Measurements from ENCODE around the gene PDGFC. TPM values are rescaled to one million over a fixed set of nuclear protein-coding genes. Genes with fewer than 3 reads are reported as not detected.

PDGFC gene
- total RNA-seq, 4 donors from 2014 or later, result 8.4 to 34.7 (median 21.9) TPM

DNA sequence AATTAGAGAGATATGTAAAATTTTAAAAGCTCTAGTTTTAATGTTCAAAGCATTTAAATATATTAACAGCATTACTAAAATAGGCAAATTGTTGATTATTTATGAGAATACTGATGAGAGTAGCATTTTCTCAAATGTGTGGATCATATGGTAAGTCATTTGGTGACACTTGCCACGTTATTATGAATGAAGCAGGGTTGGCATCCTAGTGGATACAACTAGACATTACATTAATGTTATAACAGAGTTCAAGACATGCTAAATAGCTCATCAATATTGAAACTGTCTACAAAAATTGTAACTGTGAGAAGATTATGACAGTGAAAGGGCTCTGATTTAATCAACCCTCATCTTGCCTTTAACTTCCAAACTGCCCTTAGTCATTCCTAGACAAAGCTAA, 171.1 kb downstream of the PDGFC start:
- H3K9me3 ChIP-seq, result no peaks in the 10 kb centered on the region
- DNase-seq (ENCODE audit: low spot score in 2 of 2), result no peak
- 74% methylated on average over 1 of the region's 1 CpG for WGBS, 2 donors
- H3K27me3 ChIP-seq, result no peaks in the 10 kb centered on the region
- H3K4me1 ChIP-seq, result no peaks in the 10 kb centered on the region
- H3K27ac ChIP-seq, result no peak overlapping the region
- no peak overlapping the region for H3K4me3 ChIP-seq
- TF ChIP-seq POLR2A (IDR thresholded peaks at IDR 0.05), result no peak
- TF ChIP-seq, protein P1, sequence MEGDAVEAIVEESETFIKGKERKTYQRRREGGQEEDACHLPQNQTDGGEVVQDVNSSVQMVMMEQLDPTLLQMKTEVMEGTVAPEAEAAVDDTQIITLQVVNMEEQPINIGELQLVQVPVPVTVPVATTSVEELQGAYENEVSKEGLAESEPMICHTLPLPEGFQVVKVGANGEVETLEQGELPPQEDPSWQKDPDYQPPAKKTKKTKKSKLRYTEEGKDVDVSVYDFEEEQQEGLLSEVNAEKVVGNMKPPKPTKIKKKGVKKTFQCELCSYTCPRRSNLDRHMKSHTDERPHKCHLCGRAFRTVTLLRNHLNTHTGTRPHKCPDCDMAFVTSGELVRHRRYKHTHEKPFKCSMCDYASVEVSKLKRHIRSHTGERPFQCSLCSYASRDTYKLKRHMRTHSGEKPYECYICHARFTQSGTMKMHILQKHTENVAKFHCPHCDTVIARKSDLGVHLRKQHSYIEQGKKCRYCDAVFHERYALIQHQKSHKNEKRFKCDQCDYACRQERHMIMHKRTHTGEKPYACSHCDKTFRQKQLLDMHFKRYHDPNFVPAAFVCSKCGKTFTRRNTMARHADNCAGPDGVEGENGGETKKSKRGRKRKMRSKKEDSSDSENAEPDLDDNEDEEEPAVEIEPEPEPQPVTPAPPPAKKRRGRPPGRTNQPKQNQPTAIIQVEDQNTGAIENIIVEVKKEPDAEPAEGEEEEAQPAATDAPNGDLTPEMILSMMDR (IDR thresholded peaks at IDR 0.05), result no peak
- TF ChIP-seq EP300 (IDR thresholded peaks at IDR 0.05), result no peak
- H3K36me3 ChIP-seq, result no peaks in the 10 kb centered on the region

GRCh38 chr4:156799121-156799589, 172.4 kb downstream of the PDGFC start:
- H3K27ac ChIP-seq, result no peak overlapping the region
- no peak overlapping the region for H3K4me3 ChIP-seq
- H3K9me3 ChIP-seq, result no peaks in the 10 kb centered on the region
- DNase-seq (ENCODE audit: low spot score in 2 of 2), result no peak
- H3K4me1 ChIP-seq, result no peaks in the 10 kb centered on the region
- 91 to 94% methylated on average over 1 of the region's 1 CpG for WGBS, 2 donors
- H3K36me3 ChIP-seq, result no peaks in the 10 kb centered on the region
- no peaks in the 10 kb centered on the region for H3K27me3 ChIP-seq
- TF ChIP-seq, protein P1 (IDR thresholded peaks at IDR 0.05), result no peak
- TF ChIP-seq POLR2A (IDR thresholded peaks at IDR 0.05) (no peak), EP300 (IDR thresholded peaks at IDR 0.05) (no peak)

DNA sequence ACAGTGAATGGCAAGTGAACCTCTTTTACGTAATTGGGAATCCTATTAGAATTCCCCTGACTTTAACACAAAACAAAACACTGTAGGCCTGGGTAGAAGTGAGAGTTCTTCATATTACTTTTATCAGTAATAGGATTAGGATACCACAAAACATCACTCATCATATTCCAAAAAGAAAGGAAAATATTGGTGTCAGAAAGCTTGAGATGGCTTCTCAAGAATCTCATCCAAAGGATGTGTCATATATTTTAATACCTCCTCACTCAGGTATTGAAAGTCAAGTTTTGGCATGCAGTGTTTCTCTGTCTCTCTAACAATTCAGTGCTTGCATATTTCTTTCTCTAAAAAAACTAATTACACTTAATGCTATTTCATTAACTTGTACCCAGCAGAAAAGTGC, 173.2 kb downstream of the PDGFC start:
- DNase-seq (ENCODE audit: low spot score in 2 of 2), result no peak
- Histone ChIP-seq H3K9me3 (no peaks in the 10 kb centered on the region), H3K4me3 (no peak overlapping the region), H3K4me1 (no peaks in the 10 kb centered on the region), H3K27me3 (no peaks in the 10 kb centered on the region), H3K36me3 (no peaks in the 10 kb centered on the region), H3K27ac (no peak overlapping the region)
- TF ChIP-seq EP300 (IDR thresholded peaks at IDR 0.05) (no peak), POLR2A (IDR thresholded peaks at IDR 0.05) (no peak)
- TF ChIP-seq, protein P1 (IDR thresholded peaks at IDR 0.05), result no peak
- 92 to 97% methylated on average over 1 of the region's 1 CpG for WGBS, 2 donors

GRCh38 chr4:156797206-156797605, 174.4 kb downstream of the PDGFC start:
- Histone ChIP-seq H3K36me3 (no peaks in the 10 kb centered on the region), H3K9me3 (no peaks in the 10 kb centered on the region), H3K4me1 (no peaks in the 10 kb centered on the region), H3K27me3 (no peaks in the 10 kb centered on the region), H3K27ac (no peak overlapping the region), H3K4me3 (no peak overlapping the region)
- TF ChIP-seq EP300 (IDR thresholded peaks at IDR 0.05), result no peak
- TF ChIP-seq, protein P1 (IDR thresholded peaks at IDR 0.05), result no peak
- no peak for TF ChIP-seq POLR2A (IDR thresholded peaks at IDR 0.05)
- 91 to 95% methylated on average over 5 of the region's 5 CpGs for WGBS, 2 donors
- DNase-seq (ENCODE audit: low spot score in 2 of 2), result no peak

DNA sequence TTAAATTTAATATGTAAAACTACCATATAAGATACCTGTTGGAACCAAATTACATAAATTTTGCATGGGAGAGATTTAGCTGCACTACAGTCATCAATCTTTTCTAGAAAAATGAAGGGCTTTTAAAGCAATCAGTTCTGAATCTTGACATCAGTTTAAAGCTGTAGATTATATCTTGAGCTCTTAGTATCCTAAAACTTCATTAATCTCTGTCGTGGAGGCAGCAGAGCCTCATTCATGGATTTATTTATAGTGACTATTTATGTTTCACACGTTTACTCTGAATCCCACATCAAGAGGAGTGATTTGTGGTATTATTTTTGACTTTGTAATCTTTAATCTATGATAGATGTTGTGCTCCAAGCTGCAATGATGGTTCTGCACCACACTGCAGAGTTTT, 175.9 kb downstream of the PDGFC start:
- H3K27ac ChIP-seq, result no peak overlapping the region
- H3K4me3 ChIP-seq, result no peak overlapping the region
- no peak for DNase-seq (ENCODE audit: low spot score in 2 of 2)
- TF ChIP-seq, protein P1 (IDR thresholded peaks at IDR 0.05), result no peak
- TF ChIP-seq POLR2A (IDR thresholded peaks at IDR 0.05) (no peak), EP300 (IDR thresholded peaks at IDR 0.05) (no peak)
- H3K4me1 ChIP-seq, result no peaks in the 10 kb centered on the region
- H3K27me3 ChIP-seq, result no peaks in the 10 kb centered on the region
- no peaks in the 10 kb centered on the region for H3K36me3 ChIP-seq
- WGBS, 2 donors, result 48 to 67% methylated on average over 2 of the region's 2 CpGs
- H3K9me3 ChIP-seq, result no peaks in the 10 kb centered on the region
